ENCODE measurements around the gene SHISA4.

GRCh38 chr1:201933840-201934430 is 45.2 kb downstream of the SHISA4 start:
- TF ChIP-seq CTCF (IDR thresholded peaks at IDR 0.05): no peak
- TF ChIP-seq POLR2A (IDR thresholded peaks at IDR 0.05): no peak
